ENCODE results near the gene DCPS. TPM values are rescaled to one million over a fixed set of nuclear protein-coding genes. Genes with fewer than 3 reads are reported as not detected.

Gene DCPS
- total RNA-seq, 1 experiment from 2014 or later: 34.8 TPM

GRCh38 chr11:126343051-126343450 lies 39.2 kb downstream of the DCPS start:
- in situ Hi-C loops (cut with HindIII; ENCODE audit: low pct_unique_long_range_greater_than_20kb, low sequenced_read_pairs) (no loop called here), intact Hi-C loops (cut with micrococcal nuclease; ENCODE audit: unreplicated experiment) (no loop called here)
- Histone ChIP-seq H3K27ac (ENCODE audit: low read length) (no peak overlapping the region), H3K4me3 (ENCODE audit: low read depth in 2 of 2, low read length in 2 of 2) (no peak overlapping the region), H3K9me3 (ENCODE audit: control insufficient read depth, insufficient read depth, low read depth, low read length) (no peaks in the 10 kb centered on the region), H3K36me3 (ENCODE audit: control insufficient read depth, insufficient read depth, low read length) (peaks cover 3% of the 10 kb centered on the region; the same call in 1 of the 2 replicates), H3K27me3 (ENCODE audit: control insufficient read depth, insufficient read depth, low read length) (no peaks in the 10 kb centered on the region), H3K4me1 (ENCODE audit: control insufficient read depth, insufficient read depth, low read length) (peaks cover 9% of the 10 kb centered on the region)
- POLR2A ChIA-PET: no interaction called here
- no TSS peak for BruUV-seq (replicated peaks)
- no peak for ATAC-seq
- no peak for DNase-seq (ENCODE audit: low read depth, low spot score)
- CTCF ChIA-PET: no interaction called here
- TF ChIP-seq SIN3A (IDR thresholded peaks at IDR 0.05; ENCODE audit: borderline replicate concordance, insufficient read depth, low read depth, low read length) (no peak), POLR2AphosphoS5 (IDR thresholded peaks at IDR 0.05; ENCODE audit: low read depth, low read length) (no peak), CTCF (IDR thresholded peaks at IDR 0.05) (no peak), TCF7L2 (IDR thresholded peaks at IDR 0.05; ENCODE audit: low read depth, low read length) (no peak), REST (IDR thresholded peaks at IDR 0.05; ENCODE audit: insufficient read depth in 1 of 2, low read depth in 2 of 2, low read length in 1 of 2) (no peak)

GRCh38 chr11:126344141-126345080 lies 40.6 kb downstream of the DCPS start:
- no peak for ATAC-seq
- TF ChIP-seq SIN3A (IDR thresholded peaks at IDR 0.05; ENCODE audit: borderline replicate concordance, insufficient read depth, low read depth, low read length) (no peak), CTCF (IDR thresholded peaks at IDR 0.05) (no peak), POLR2AphosphoS5 (IDR thresholded peaks at IDR 0.05; ENCODE audit: low read depth, low read length) (no peak), REST (IDR thresholded peaks at IDR 0.05; ENCODE audit: insufficient read depth in 1 of 2, low read depth in 2 of 2, low read length in 1 of 2) (no peak), TCF7L2 (IDR thresholded peaks at IDR 0.05; ENCODE audit: low read depth, low read length) (no peak)
- Histone ChIP-seq H3K4me1 (ENCODE audit: control insufficient read depth, insufficient read depth, low read length) (peaks cover 13% of the 10 kb centered on the region), H3K27me3 (ENCODE audit: control insufficient read depth, insufficient read depth, low read length) (no peaks in the 10 kb centered on the region), H3K36me3 (ENCODE audit: control insufficient read depth, insufficient read depth, low read length) (0 out of 2 replicates have a peak, but pooled peaks cover 3% of the 10 kb centered on the region), H3K27ac (ENCODE audit: low read length) (no peak overlapping the region), H3K9me3 (ENCODE audit: control insufficient read depth, insufficient read depth, low read depth, low read length) (no peaks in the 10 kb centered on the region), H3K4me3 (ENCODE audit: low read depth in 2 of 2, low read length in 2 of 2) (no peak overlapping the region)
- in situ Hi-C loops (cut with HindIII; ENCODE audit: low pct_unique_long_range_greater_than_20kb, low sequenced_read_pairs) (no loop called here), intact Hi-C loops (cut with micrococcal nuclease; ENCODE audit: unreplicated experiment) (no loop called here)
- DNase-seq (ENCODE audit: low read depth, low spot score): no peak
- ChIA-PET POLR2A (interaction anchor here (0.5 kb wide), 1 partner anchor 9 kb away, joined by 13 read pairs; no protein-coding TSS in a partner anchor), CTCF (no interaction called here)
- no TSS peak for BruUV-seq (replicated peaks)
